HL-60/S4 (cell line): Measurements from ENCODE around the gene GTF3C4.

Experiments used
- in situ Hi-C: fragments of 300-500 bp; cut with MboI; formaldehyde crosslinking; loops from 2 replicates; pipeline ENCODE4 v1.14.3; 2022; ENCODE audit warnings: low sequenced_read_pairs

Gene GTF3C4

GRCh38 chr9:132647806-132648205, 22.5 kb upstream of the GTF3C4 start:
- in situ Hi-C loops: no loop called here

- in situ Hi-C loops: no loop called here
Observed at GRCh38 chr9:132648283-132648682, 22.0 kb upstream of the GTF3C4 start.

GRCh38 chr9:132648685-132649084, 21.6 kb upstream of the GTF3C4 start:
- in situ Hi-C loops: no loop called here

GRCh38 chr9:132651259-132651658, 19.0 kb upstream of the GTF3C4 start:
- in situ Hi-C loops: no loop called here

- in situ Hi-C loops: no loop called here
Observed at GRCh38 chr9:132656299-132656698, 14.0 kb upstream of the GTF3C4 start.

- in situ Hi-C loops: no loop called here
Observed at GRCh38 chr9:132662152-132662945, 7.9 kb upstream of the GTF3C4 start.

GRCh38 chr9:132663117-132663516, 7.1 kb upstream of the GTF3C4 start:
- in situ Hi-C loops: no loop called here

- in situ Hi-C loops: no loop called here
Observed at GRCh38 chr9:132663851-132664250, 6.4 kb upstream of the GTF3C4 start.

- in situ Hi-C loops: no loop called here
Observed at GRCh38 chr9:132669319-132669697, 956 bp upstream of the GTF3C4 start.

GRCh38 chr9:132669698-132670456, 387 bp upstream of the GTF3C4 start, which contains the start of gene DDX31:
Gene DDX31 (minus strand): TSS chr9:132669983. CDS start chr9:132669934, 49 bp downstream.
- in situ Hi-C loops: no loop called here

GRCh38 chr9:132671620-132672412, 1.6 kb downstream of the GTF3C4 start:
- in situ Hi-C loops: no loop called here

GRCh38 chr9:132672413-132672690, 2.1 kb downstream of the GTF3C4 start:
- in situ Hi-C loops: no loop called here

- in situ Hi-C loops: no loop called here
Observed at GRCh38 chr9:132673355-132673754, 3.1 kb downstream of the GTF3C4 start.

GRCh38 chr9:132674485-132674884, 4.2 kb downstream of the GTF3C4 start:
- in situ Hi-C loops: no loop called here

- in situ Hi-C loops: no loop called here
Observed at GRCh38 chr9:132677976-132678375, 7.7 kb downstream of the GTF3C4 start.

GRCh38 chr9:132679946-132680625, 9.8 kb downstream of the GTF3C4 start:
- in situ Hi-C loops: no loop called here

GRCh38 chr9:132681561-132681960, 11.3 kb downstream of the GTF3C4 start:
- in situ Hi-C loops: no loop called here

- in situ Hi-C loops: no loop called here
Observed at GRCh38 chr9:132683873-132684272, 13.6 kb downstream of the GTF3C4 start.

- in situ Hi-C loops: no loop called here
Observed at GRCh38 chr9:132690696-132691095, 20.4 kb downstream of the GTF3C4 start.

- in situ Hi-C loops: no loop called here
Observed at GRCh38 chr9:132694144-132694543, 23.9 kb downstream of the GTF3C4 start.

- in situ Hi-C loops: no loop called here
Observed at GRCh38 chr9:132697230-132697629, 27.0 kb downstream of the GTF3C4 start.
